Measurements from ENCODE around the gene COLGALT1. TPM values are rescaled to one million over a fixed set of nuclear protein-coding genes. Genes with fewer than 3 reads are reported as not detected.

COLGALT1 gene
- total RNA-seq, 4 donors from 2014 or later = 19.3 to 35.9 (median 33.0) TPM

DNA sequence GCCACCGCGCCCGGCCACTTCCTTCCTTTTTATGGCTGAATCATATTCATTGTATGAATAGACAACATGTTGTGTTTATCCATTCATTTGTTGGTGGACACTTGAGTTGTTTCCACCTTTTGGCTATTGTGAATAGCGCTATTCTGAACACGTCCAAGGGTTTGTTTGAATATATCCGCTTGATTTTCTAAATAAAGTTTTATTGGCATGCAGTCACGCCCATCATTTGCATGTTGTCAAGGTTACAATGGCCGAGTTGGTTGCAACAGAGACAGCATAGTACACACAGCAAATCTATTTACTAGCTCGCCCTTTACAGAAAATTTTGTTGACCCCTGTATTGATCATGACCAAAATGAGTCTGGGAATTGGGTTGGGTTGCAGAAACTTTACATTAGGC, 43.5 kb downstream of the COLGALT1 start:
- DNase-seq = no peak
- TF ChIP-seq POLR2A (IDR thresholded peaks at IDR 0.05) = no peak
- TF ChIP-seq, protein P1, sequence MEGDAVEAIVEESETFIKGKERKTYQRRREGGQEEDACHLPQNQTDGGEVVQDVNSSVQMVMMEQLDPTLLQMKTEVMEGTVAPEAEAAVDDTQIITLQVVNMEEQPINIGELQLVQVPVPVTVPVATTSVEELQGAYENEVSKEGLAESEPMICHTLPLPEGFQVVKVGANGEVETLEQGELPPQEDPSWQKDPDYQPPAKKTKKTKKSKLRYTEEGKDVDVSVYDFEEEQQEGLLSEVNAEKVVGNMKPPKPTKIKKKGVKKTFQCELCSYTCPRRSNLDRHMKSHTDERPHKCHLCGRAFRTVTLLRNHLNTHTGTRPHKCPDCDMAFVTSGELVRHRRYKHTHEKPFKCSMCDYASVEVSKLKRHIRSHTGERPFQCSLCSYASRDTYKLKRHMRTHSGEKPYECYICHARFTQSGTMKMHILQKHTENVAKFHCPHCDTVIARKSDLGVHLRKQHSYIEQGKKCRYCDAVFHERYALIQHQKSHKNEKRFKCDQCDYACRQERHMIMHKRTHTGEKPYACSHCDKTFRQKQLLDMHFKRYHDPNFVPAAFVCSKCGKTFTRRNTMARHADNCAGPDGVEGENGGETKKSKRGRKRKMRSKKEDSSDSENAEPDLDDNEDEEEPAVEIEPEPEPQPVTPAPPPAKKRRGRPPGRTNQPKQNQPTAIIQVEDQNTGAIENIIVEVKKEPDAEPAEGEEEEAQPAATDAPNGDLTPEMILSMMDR (IDR thresholded peaks at IDR 0.05) = no peak
- 85 to 88% methylated on average over 9 of the region's 9 CpGs for WGBS, 2 donors
- H3K9me3 ChIP-seq = no peaks in the 10 kb centered on the region
- no peaks in the 10 kb centered on the region for H3K4me1 ChIP-seq
- H3K4me3 ChIP-seq (replicated peaks in 1 of 3) = no peak overlapping the region
- no peaks in the 10 kb centered on the region for H3K36me3 ChIP-seq
- no peaks in the 10 kb centered on the region for H3K27me3 ChIP-seq
- no peak overlapping the region for H3K27ac ChIP-seq
- intact Hi-C loops (cut with DNase I) = no loop called here

DNA sequence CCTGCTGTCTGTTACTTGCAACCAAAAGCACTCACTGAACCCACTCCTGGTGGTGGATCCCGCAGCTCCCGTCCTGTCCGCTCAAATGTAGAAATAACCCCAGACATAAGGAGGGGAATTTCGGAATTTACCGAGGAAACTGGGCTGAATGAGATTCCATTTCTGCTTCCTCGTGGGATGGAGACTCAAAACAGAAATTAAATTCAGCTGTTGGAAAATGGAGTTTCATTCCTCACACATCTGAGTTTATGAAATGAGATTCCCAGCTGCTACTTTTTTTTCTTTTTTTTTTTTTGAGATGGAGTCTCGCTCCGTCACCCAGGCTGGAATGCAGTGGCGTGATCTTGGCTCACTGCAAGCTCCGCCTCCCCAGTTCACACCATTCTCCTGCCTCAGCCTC, 44.3 kb downstream of the COLGALT1 start:
- no peaks in the 10 kb centered on the region for H3K9me3 ChIP-seq
- H3K36me3 ChIP-seq = no peaks in the 10 kb centered on the region
- no peak for DNase-seq
- H3K4me3 ChIP-seq (replicated peaks in 1 of 3) = no peak overlapping the region
- TF ChIP-seq, protein P1 (IDR thresholded peaks at IDR 0.05) = no peak
- TF ChIP-seq POLR2A (IDR thresholded peaks at IDR 0.05) = no peak
- 69 to 74% methylated on average over 10 of the region's 10 CpGs for WGBS, 2 donors
- no peaks in the 10 kb centered on the region for H3K4me1 ChIP-seq
- intact Hi-C loops (cut with DNase I) = loop anchor here (10.0 kb wide), 1 partner anchor 175 kb away; no protein-coding TSS in a partner anchor
- no peaks in the 10 kb centered on the region for H3K27me3 ChIP-seq
- no peak overlapping the region for H3K27ac ChIP-seq

DNA sequence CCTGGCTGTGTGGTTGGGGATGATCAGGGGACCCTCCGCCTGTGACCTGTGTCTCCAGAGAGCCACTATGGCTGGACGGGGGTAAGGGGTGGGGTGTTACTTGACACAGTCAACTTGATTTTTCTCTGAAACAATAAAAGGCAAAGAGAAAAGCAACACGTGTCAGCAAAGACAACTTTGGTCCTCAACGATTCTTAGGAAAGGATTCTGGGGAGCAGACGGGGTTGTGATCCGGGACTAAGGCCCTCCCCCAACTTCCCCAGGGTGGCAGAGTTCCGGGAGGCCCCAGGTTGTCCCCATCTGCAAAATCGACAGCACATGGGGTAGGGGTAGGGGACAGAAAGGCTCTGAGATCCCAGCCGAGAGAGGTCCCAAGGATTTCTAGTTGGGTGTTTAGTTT, 46.2 kb downstream of the COLGALT1 start:
- 9 to 10% methylated on average over 9 of the region's 9 CpGs for WGBS, 2 donors
- H3K27me3 ChIP-seq = no peaks in the 10 kb centered on the region
- no peaks in the 10 kb centered on the region for H3K36me3 ChIP-seq
- no peak for DNase-seq
- no peaks in the 10 kb centered on the region for H3K9me3 ChIP-seq
- intact Hi-C loops (cut with DNase I) = loop anchor here (10.0 kb wide), 1 partner anchor 173 kb away; no protein-coding TSS in a partner anchor
- no peak overlapping the region for H3K27ac ChIP-seq
- no peak overlapping the region for H3K4me3 ChIP-seq (replicated peaks in 1 of 3)
- peaks cover 0 to 11% of the 10 kb centered on the region in 2 donors for H3K4me1 ChIP-seq
- no peak for TF ChIP-seq POLR2A (IDR thresholded peaks at IDR 0.05)
- TF ChIP-seq, protein P1 (IDR thresholded peaks at IDR 0.05) = no peak

DNA sequence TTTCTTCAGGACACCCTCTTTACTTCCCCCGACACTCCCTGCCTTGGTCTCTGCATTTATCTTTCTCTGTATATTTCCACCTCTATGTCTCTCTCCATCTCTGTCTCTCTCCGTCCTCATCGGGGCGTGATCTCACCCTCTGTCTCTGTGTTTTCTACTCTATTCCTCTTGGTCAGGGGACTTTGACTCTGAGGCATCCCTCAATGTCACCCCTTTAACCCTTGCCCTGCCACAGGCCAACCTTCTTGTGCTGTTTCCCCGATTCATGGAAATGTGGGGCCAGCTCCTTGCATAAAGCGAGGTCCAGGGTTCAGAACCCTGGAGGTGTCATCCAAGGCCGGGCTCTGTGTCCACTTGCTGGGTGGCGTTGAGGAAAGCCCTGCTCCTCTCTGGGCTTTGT, 46.8 kb downstream of the COLGALT1 start:
- WGBS, 2 donors = 58 to 60% methylated on average over 8 of the region's 8 CpGs
- no peak overlapping the region for H3K27ac ChIP-seq

DNA sequence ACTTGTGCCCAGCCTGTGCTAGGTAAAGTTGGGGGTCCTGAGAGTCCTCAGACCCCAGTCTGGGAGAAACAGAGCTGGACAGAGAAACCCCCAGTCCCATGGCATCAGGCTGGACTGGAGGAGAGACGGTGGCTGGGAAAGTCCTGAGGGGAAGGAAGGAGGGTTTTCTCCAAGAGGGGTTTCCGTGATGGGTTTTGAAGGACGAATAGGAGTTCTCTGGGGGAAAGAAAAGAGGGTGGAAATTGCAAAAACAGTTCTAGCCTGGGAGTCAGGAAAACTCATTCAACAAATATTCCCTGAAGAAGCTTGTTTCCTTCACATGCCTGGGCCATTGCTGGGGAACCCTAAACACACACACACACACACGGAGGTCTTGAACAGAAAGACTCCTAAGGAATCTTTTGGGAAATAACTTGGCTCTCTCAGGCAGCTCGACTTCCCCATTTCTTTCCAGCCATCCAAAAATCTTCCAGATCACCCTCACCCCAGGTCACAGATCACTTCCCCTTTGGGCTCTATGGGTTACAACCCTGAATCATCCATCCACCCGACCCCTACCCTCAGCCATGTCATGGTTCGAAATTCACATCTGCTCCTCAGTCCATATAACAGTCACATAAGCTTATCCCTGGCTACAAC, 47.5 kb downstream of the COLGALT1 start:
- H3K27me3 ChIP-seq = no peaks in the 10 kb centered on the region
- H3K9me3 ChIP-seq = no peaks in the 10 kb centered on the region
- no peak overlapping the region for H3K4me3 ChIP-seq (replicated peaks in 1 of 3)
- peaks cover 0 to 11% of the 10 kb centered on the region in 2 donors for H3K4me1 ChIP-seq
- TF ChIP-seq POLR2A (IDR thresholded peaks at IDR 0.05) = no peak
- TF ChIP-seq, protein P1 (IDR thresholded peaks at IDR 0.05) = no peak
- 74 to 75% methylated on average over 7 of the region's 7 CpGs for WGBS, 2 donors
- intact Hi-C loops (cut with DNase I) = loop anchor here (10.0 kb wide), 1 partner anchor 172 kb away; no protein-coding TSS in a partner anchor
- no peaks in the 10 kb centered on the region for H3K36me3 ChIP-seq
- DNase-seq = no peak
- H3K27ac ChIP-seq = no peak overlapping the region

More for the DNA sequence above, 46.8 kb downstream of the COLGALT1 start:
- Histone ChIP-seq H3K4me3 (replicated peaks in 1 of 3) (no peak overlapping the region), H3K4me1 (peaks cover 0 to 11% of the 10 kb centered on the region in 2 donors), H3K36me3 (no peaks in the 10 kb centered on the region), H3K9me3 (no peaks in the 10 kb centered on the region), H3K27me3 (no peaks in the 10 kb centered on the region)
- no peak for DNase-seq
- TF ChIP-seq, protein P1 (IDR thresholded peaks at IDR 0.05) = no peak
- no peak for TF ChIP-seq POLR2A (IDR thresholded peaks at IDR 0.05)
- intact Hi-C loops (cut with DNase I) = loop anchor here (10.0 kb wide), 1 partner anchor 173 kb away; no protein-coding TSS in a partner anchor

Measured in thyroid gland (tissue), 4 donors.